Esophagus squamous epithelium (tissue), 5 donors: ENCODE measurements around the gene CIZ1. TPM values are rescaled to one million over a fixed set of nuclear protein-coding genes. Genes with fewer than 3 reads are reported as not detected.

Source experiments
- DNase-seq: peaks from one replicate; lab custom pipeline; 2025; lab: John Stamatoyannopoulos, UW
- H3K27ac ChIP-seq, 4 donors: fragments of 200-600 bp; sonication (generic); one replicate each; pipeline ENCODE4 v1.5.1; 2016 to 2019; ENCODE audit warnings: mild to moderate bottlenecking in 1 of 4
- H3K27me3 ChIP-seq, 4 donors: fragments of 200-600 bp; sonication (generic); 1 replicate in 3 of 4; 2 replicates in 1 of 4; pipeline versions ENCODE4 v1.5.1 to v1.6.0; 2017 to 2021; ENCODE audit warnings: antibody characterized with exemption in 1 of 4
- H3K36me3 ChIP-seq, 3 donors: fragments of 200-600 bp; sonication (generic); one replicate each; pipeline ENCODE4 v1.5.1; 2016 to 2019
- H3K4me1 ChIP-seq, 3 donors: fragments of 200-600 bp; sonication (generic); one replicate each; pipeline ENCODE4 v1.5.1; 2017 to 2019
- H3K4me3 ChIP-seq, 4 donors: fragments of 200-600 bp; sonication (generic); 1 replicate in 3 of 4; 2 replicates in 1 of 4; pipeline ENCODE4 v1.5.1; 2016 to 2019; ENCODE audit warnings: mild to moderate bottlenecking in 2 of 4, moderate library complexity in 1 of 4
- H3K9me3 ChIP-seq, 3 donors: fragments of 200-600 bp; sonication (generic); one replicate each; pipeline ENCODE4 v1.5.1; 2016 to 2019
- POLR2A ChIP-seq, 4 donors: fragments of 450-650 bp; IDR thresholded peaks; one replicate each; pipeline ENCODE4 v1.6.1; 2017; ENCODE audit warnings: antibody characterized with exemption in 4 of 4, mild to moderate bottlenecking in 4 of 4, moderate library complexity in 3 of 4
- whole genome bisulfite sequencing, 2 donors: methylation state at CpG; one replicate each; pipeline ENCODE4 v1.1.5; 2018; 5-methylcytosine and 5-hydroxymethylcytosine counted together
- intact Hi-C: fragments of 100-400 bp; cut with DNase I; formaldehyde crosslinking; loops from one replicate; pipeline ENCODE4 v1.15.0; 2022
- total RNA-seq, 4 donors: library from RNA; depleted of rRNA; stranded (reverse); fragments of >200 nt; gene quantifications; one replicate each; pipeline ENCODE4 v1.1.0, GENCODE V29; 2016
- TF ChIP-seq, protein P1 (sequence below), 6 experiments: fragments of 450-650 bp in 4 of 6; fragments of 200-600 bp in 2 of 6; sonication (generic) in 2 of 6; IDR thresholded peaks; one replicate each; pipeline ENCODE4 v1.5.1; 2016 to 2019; ENCODE audit warnings: antibody characterized with exemption in 6 of 6, mild to moderate bottlenecking in 4 of 6, moderate library complexity in 4 of 6
- donor health status: DM: yes; HTN: yes; CAD: no.

Gene CIZ1
- total RNA-seq, 4 donors from 2014 or later: 31.0 to 74.6 (median 43.7) TPM

DNA sequence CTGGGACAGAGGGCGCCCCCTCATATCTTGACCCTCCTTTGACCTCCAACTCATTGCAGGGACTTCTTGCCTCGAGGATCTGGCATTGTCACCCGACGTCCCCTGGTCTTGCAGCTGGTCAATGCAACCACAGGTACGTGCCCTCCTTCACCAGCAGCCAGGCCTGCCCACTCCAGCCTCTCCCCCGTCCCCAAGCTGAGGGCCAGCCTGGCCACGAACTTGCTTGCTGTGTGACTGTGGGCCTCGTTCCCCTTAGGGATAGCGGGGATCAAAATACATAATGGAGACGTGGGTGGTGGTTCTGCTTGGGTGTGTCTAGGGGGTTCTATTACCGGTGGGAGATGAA is 26.8 kb upstream of the CIZ1 start:
- TF ChIP-seq, protein P1, sequence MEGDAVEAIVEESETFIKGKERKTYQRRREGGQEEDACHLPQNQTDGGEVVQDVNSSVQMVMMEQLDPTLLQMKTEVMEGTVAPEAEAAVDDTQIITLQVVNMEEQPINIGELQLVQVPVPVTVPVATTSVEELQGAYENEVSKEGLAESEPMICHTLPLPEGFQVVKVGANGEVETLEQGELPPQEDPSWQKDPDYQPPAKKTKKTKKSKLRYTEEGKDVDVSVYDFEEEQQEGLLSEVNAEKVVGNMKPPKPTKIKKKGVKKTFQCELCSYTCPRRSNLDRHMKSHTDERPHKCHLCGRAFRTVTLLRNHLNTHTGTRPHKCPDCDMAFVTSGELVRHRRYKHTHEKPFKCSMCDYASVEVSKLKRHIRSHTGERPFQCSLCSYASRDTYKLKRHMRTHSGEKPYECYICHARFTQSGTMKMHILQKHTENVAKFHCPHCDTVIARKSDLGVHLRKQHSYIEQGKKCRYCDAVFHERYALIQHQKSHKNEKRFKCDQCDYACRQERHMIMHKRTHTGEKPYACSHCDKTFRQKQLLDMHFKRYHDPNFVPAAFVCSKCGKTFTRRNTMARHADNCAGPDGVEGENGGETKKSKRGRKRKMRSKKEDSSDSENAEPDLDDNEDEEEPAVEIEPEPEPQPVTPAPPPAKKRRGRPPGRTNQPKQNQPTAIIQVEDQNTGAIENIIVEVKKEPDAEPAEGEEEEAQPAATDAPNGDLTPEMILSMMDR (IDR thresholded peaks at IDR 0.05): no peak
- TF ChIP-seq POLR2A (IDR thresholded peaks at IDR 0.05): no peak
- 72 to 80% methylated on average over 1 to 6 of the region's 11 CpGs for WGBS, 2 donors
- no peak for DNase-seq
- intact Hi-C loops: no loop called here
- Histone ChIP-seq H3K27me3 (no peaks in the 10 kb centered on the region), H3K4me1 (peaks cover 13 to 35% (median 14%) of the 10 kb centered on the region in 3 donors), H3K4me3 (peak overlapping the region; percentile 24 to 65 (median 36)), H3K9me3 (no peaks in the 10 kb centered on the region), H3K27ac (peak overlapping the region; percentile 7 to 64 (median 58)), H3K36me3 (peaks cover 0 to 6% (median 0%) of the 10 kb centered on the region in 3 donors)

DNA sequence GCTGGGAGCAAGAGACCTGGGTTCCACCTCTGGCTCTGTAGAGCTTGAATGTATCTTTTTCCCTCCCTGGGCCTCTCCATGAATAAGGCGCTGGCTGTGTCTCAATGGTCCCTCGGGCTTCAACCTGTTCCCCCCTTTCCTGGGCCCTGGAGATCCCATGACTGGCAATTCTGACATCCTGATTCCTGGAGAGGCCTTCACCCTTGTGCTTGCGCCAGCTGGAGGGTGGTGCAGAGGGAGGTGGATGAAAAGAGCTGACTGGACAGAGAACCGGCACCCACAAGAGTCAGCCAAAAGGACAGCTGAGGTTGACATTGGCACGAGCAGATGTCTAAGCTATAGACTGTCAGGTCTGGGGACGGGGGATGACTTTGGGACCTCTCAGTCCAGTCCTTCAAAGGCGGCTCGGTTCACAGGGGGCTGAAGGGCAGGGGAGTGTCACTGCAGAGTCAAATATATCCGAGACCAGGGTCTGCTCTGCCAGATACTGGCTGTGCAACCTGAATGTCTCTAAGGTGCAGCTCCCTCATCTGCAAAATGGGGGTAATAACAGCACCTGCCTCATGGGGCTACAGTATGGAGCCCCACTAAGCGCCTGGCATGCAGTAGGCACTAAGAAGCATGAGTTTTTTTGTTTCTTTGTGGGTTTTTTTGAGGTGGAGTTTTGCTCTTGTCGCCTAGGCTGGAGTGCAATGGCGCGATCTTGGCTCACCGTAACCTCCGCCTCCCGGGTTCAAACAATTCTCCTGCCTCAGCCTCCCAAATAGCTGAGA is 25.6 kb upstream of the CIZ1 start:
- Histone ChIP-seq H3K4me1 (peaks cover 13 to 35% (median 14%) of the 10 kb centered on the region in 3 donors), H3K9me3 (no peaks in the 10 kb centered on the region), H3K36me3 (no peaks in the 10 kb centered on the region), H3K27me3 (no peaks in the 10 kb centered on the region), H3K27ac (peak overlapping the region in 3 of 4 donors; percentile 11 to 80 (median 62)), H3K4me3 (no peak overlapping the region)
- DNase-seq: no peak
- intact Hi-C loops: no loop called here
- 82 to 92% methylated on average over 10 to 12 of the region's 16 CpGs for WGBS, 2 donors
- TF ChIP-seq, protein P1 (IDR thresholded peaks at IDR 0.05): no peak
- no peak for TF ChIP-seq POLR2A (IDR thresholded peaks at IDR 0.05)

DNA sequence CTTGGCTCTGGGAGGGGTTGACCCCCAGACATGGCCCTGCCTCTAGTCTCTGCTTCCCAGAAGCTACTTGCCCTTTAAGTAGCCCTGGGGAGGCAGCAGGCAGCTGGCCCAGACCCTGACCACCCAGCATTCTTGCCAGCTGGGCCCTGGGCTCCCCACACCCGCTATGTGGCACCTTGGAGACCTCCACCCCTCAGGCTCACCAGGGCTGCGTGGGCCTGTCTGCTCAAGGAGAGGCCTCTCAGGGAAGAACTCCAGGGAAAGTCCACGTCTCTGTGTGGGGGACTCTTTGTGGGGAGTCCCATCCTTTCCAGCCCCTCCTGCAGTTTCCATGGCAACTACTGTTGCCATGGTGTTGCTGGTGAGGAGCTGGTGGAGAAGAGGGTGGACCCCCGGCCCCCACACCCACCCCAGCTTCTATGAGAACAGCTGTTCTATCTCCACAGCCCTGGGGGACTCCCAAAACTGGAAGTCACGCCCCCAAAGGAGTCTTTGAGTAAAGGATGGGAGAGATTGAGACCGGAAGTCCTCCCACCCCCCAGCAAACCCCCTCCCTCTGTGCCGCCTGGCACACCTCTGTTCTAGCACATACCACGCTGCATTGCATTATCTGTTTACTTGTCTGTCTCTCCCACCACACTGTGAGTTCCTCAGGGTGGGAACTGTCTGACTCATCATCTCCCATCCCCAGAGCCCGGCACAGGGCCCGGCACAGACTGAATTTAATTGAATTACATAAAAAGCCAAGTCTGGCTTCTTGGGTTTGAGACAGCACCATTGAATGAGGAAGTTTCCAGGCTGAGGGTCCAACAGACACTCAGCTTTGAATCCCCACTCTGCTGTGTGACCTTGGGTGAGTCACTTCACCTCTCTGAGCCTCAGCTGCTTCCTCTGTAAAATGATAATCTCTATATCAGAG is 24.4 kb upstream of the CIZ1 start:
- H3K36me3 ChIP-seq: no peaks in the 10 kb centered on the region
- no peaks in the 10 kb centered on the region for H3K27me3 ChIP-seq
- no peak overlapping the region for H3K4me3 ChIP-seq
- 42 to 49% methylated on average over 5 to 6 of the region's 10 CpGs for WGBS, 2 donors
- TF ChIP-seq POLR2A (IDR thresholded peaks at IDR 0.05): no peak
- TF ChIP-seq, protein P1 (IDR thresholded peaks at IDR 0.05): no peak
- H3K4me1 ChIP-seq: peaks cover 13 to 45% (median 14%) of the 10 kb centered on the region in 3 donors
- H3K9me3 ChIP-seq: no peaks in the 10 kb centered on the region
- no peak for DNase-seq
- intact Hi-C loops: no loop called here
- H3K27ac ChIP-seq: peak overlapping the region; percentile 49 to 80 (median 62)

DNA sequence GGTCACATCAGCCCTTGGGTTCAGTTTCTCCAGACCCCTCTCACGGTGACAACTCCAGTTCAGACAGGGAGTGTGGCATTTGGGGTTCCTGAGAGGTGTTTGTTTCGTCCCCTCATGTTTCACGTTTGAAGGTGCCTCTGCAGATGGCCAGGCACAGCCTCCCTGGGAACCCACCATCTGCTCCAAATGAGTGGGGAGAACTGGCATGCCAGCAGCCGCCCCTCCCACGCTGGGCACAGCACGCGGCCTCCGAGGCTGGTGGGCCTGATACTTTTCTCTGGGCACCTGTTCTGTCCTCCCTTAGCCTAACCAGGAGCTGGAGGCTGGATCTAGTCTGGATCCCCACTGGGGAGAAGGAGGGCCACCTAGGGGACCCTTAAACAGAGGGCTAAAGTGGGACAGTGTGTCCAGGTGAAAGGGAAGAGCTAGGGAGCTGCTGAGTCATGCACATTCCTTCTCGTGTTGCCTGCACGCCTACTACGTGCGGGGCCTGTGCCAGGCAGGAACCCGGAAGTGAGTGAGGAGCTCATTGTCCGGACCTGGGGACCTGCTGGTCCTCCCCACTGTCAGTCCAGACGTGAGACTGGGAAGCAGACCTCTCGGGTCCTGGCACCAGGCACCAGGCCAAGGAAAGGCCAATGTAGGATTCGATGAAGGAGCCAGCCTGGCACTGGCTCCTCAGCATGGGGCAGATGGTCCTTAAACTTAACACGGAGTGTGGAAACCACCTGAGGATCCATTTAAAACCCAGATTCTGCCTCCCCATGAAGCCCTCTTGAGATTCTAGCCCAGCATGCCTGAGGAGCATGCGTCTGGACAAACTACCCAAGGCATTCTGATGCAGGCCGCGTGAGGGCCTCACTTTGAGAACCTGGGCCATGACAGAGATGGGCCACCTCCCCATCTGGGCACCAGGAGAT is 23.5 kb upstream of the CIZ1 start:
- H3K27me3 ChIP-seq: no peaks in the 10 kb centered on the region
- TF ChIP-seq, protein P1 (IDR thresholded peaks at IDR 0.05): no peak
- TF ChIP-seq POLR2A (IDR thresholded peaks at IDR 0.05): no peak
- H3K4me1 ChIP-seq: peaks cover 13 to 49% (median 14%) of the 10 kb centered on the region in 3 donors
- WGBS, 2 donors: 68 to 92% methylated on average over 2 to 21 of the region's 21 CpGs
- intact Hi-C loops: no loop called here
- H3K4me3 ChIP-seq: no peak overlapping the region
- H3K27ac ChIP-seq: peak overlapping the region; percentile 49 to 80 (median 62)
- DNase-seq: no peak
- H3K36me3 ChIP-seq: no peaks in the 10 kb centered on the region
- no peaks in the 10 kb centered on the region for H3K9me3 ChIP-seq
